Activated naive CD8-positive, alpha-beta T cell treated with anti-CD3 and anti-CD28 coated beads, Interleukin-2, amount 50 U/mL, for 24 hours (primary cell): Measurements from ENCODE around the gene SMIM35.

Source experiments
- ATAC-seq: fragments of 150-1000 bp; cut with Tn5 transposase; one replicate; pipeline ENCODE4 v1.10.0; 2021
- DNase-seq: peaks from one replicate; pipeline ENCODE4 v3.0.0; 2021
- H3K27ac Mint-ChIP-seq: one replicate; pipeline ENCODE4 v1.8.0; 2021; ENCODE audit warnings: mild to moderate bottlenecking, mixed read lengths
- H3K27me3 Mint-ChIP-seq: one replicate; pipeline ENCODE4 v1.8.0; 2021; ENCODE audit warnings: mixed read lengths
- H3K36me3 Mint-ChIP-seq: one replicate; pipeline ENCODE4 v1.8.0; 2021; ENCODE audit warnings: low read depth, mixed read lengths
- H3K4me1 Mint-ChIP-seq: one replicate; pipeline ENCODE4 v1.8.0; 2021; ENCODE audit warnings: mixed read lengths
- H3K4me3 Mint-ChIP-seq: one replicate; pipeline ENCODE4 v1.8.0; 2021; ENCODE audit warnings: mild to moderate bottlenecking, moderate library complexity, mixed read lengths
- H3K9me3 Mint-ChIP-seq: one replicate; pipeline ENCODE4 v1.8.0; 2021; ENCODE audit warnings: mixed read lengths

Gene SMIM35

DNA sequence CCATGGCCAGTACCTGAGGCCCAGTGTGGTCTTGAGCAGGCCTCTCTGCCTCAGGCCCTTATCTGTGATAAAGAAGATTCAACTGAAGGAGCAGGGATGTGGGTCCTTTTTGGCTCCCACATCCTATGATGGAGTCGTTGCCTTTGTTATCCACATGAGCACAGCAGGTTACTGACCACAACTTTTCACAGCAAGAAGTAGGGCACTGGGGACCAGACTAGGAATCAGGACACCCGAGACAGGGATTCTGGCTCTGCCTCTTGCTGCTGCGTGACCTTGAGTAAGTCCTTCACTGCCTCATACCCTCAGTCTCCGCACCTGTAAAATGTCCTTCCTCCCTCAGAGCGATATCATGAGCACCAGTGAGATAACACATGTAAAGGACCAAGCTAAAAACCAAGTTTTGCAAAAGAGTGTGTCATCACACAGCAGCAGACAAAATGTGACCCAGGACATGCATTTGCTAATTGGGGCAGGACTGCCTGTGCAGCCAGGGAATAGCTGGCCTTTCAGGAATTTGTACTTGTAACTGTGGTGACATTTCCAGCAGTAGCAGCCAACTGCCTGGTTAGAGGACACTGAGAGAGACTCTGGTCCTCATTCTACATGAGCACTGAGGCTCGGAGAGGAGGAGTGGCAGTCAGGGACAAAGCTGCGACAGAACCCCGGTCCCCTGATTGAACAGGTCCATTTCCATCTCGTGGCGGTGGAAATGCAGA, 13.2 kb upstream of the SMIM35 start:
- H3K36me3 Mint-ChIP-seq: no peaks in the 10 kb centered on the region
- ATAC-seq (no peak), DNase-seq (no peak)
- H3K27ac Mint-ChIP-seq: no peak overlapping the region
- no peaks in the 10 kb centered on the region for H3K9me3 Mint-ChIP-seq
- peaks cover 2% of the 10 kb centered on the region for H3K27me3 Mint-ChIP-seq
- H3K4me1 Mint-ChIP-seq: peaks cover 2% of the 10 kb centered on the region
- no peak overlapping the region for H3K4me3 Mint-ChIP-seq

GRCh38 chr11:118098996-118099837, 12.5 kb upstream of the SMIM35 start:
- H3K9me3 Mint-ChIP-seq: no peaks in the 10 kb centered on the region
- H3K36me3 Mint-ChIP-seq: no peaks in the 10 kb centered on the region
- H3K27me3 Mint-ChIP-seq: peaks cover 2% of the 10 kb centered on the region
- ATAC-seq (no peak), DNase-seq (no peak)
- peaks cover 2% of the 10 kb centered on the region for H3K4me1 Mint-ChIP-seq
- H3K27ac Mint-ChIP-seq: no peak overlapping the region
- no peak overlapping the region for H3K4me3 Mint-ChIP-seq

DNA sequence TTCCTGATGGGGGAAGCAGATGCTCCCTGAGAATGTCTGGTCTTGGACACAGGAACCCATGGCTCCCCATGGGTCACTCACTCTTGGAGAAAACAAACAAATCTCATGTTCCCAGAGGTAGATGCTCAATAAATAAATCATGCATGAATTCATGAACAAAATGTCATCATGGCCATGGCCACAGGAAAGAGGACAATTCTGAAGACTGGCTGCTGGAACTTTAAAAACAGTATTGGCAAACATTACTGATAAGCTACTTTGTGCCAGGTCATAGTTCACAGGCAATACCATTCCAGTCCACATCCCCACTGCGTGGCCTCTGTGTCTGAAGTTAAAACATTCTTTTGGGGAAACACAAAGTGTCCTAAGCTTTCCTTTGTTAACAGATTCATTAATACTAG, 9.2 kb upstream of the SMIM35 start:
- H3K4me3 Mint-ChIP-seq: no peak overlapping the region
- H3K27me3 Mint-ChIP-seq: peaks cover 4% of the 10 kb centered on the region
- no peak overlapping the region for H3K27ac Mint-ChIP-seq
- no peaks in the 10 kb centered on the region for H3K36me3 Mint-ChIP-seq
- H3K4me1 Mint-ChIP-seq: peaks cover 2% of the 10 kb centered on the region
- no peaks in the 10 kb centered on the region for H3K9me3 Mint-ChIP-seq
- no peak for DNase-seq
- ATAC-seq: no peak

GRCh38 chr11:118095493-118095892, 8.7 kb upstream of the SMIM35 start:
- ATAC-seq: no peak
- H3K9me3 Mint-ChIP-seq: no peaks in the 10 kb centered on the region
- peaks cover 4% of the 10 kb centered on the region for H3K27me3 Mint-ChIP-seq
- peaks cover 2% of the 10 kb centered on the region for H3K4me1 Mint-ChIP-seq
- no peak overlapping the region for H3K27ac Mint-ChIP-seq
- DNase-seq: no peak
- H3K36me3 Mint-ChIP-seq: no peaks in the 10 kb centered on the region
- H3K4me3 Mint-ChIP-seq: no peak overlapping the region

- Mint-ChIP-seq H3K4me3 (no peak overlapping the region), H3K4me1 (no peaks in the 10 kb centered on the region), H3K27ac (no peak overlapping the region), H3K27me3 (peaks cover 4% of the 10 kb centered on the region), H3K36me3 (peaks cover 4% of the 10 kb centered on the region), H3K9me3 (peaks cover 5% of the 10 kb centered on the region)
- DNase-seq: no peak
- ATAC-seq: no peak
Observed at GRCh38 chr11:118092907-118093571, 6.3 kb upstream of the SMIM35 start.

DNA sequence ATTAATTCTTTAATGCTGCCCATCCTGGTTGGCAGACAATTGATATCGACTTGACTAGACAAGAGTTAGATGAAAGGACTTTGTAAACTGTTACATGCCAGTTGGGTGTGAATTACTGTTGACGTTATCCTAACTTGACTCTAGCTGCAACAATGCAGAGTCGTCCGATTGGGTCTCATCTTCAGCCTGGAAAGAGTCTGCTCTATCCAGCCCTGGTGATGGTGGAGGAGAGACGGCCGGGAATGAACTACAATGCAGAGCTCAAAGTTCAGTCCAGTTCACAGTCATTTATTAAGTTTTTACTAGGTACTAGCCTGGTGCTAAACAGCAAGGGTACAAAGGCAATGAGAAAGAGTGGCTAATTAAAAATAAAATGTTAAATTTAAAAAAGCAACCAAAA, 4.9 kb upstream of the SMIM35 start:
- no peak for ATAC-seq
- Mint-ChIP-seq H3K4me3 (no peak overlapping the region), H3K27ac (no peak overlapping the region), H3K36me3 (peaks cover 11% of the 10 kb centered on the region), H3K4me1 (no peaks in the 10 kb centered on the region), H3K27me3 (peaks cover 2% of the 10 kb centered on the region), H3K9me3 (peaks cover 13% of the 10 kb centered on the region)
- DNase-seq: no peak

- Mint-ChIP-seq H3K4me1 (no peaks in the 10 kb centered on the region), H3K36me3 (peaks cover 11% of the 10 kb centered on the region), H3K9me3 (peaks cover 17% of the 10 kb centered on the region), H3K27ac (no peak overlapping the region), H3K27me3 (peaks cover 2% of the 10 kb centered on the region), H3K4me3 (no peak overlapping the region)
- DNase-seq (no peak), ATAC-seq (no peak)
Observed at GRCh38 chr11:118090545-118091162, 3.9 kb upstream of the SMIM35 start.

GRCh38 chr11:118088531-118088930, 1.8 kb upstream of the SMIM35 start:
- Mint-ChIP-seq H3K36me3 (peaks cover 11% of the 10 kb centered on the region), H3K27me3 (peaks cover 2% of the 10 kb centered on the region), H3K4me1 (no peaks in the 10 kb centered on the region), H3K9me3 (peaks cover 17% of the 10 kb centered on the region), H3K4me3 (no peak overlapping the region), H3K27ac (no peak overlapping the region)
- no peak for ATAC-seq
- DNase-seq: no peak

DNA sequence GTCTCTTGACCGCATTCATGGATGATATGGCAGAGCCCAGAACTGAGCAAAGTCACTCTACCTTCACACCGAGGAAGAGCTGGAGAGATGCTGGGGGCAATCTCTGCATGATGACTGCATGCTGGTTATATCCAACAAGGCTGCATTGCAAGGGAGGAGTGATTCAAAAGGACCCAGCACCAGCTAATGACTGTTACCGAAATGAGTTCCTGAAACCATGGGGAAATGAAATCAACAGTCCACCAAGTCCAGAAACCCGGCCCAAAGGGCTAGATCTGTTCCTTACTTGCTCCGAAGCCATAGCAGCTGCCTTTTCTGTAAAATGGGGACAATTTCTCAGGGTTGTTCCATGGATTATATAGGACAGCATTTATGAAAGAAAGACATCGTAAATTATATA, 1.2 kb upstream of the SMIM35 start:
- Mint-ChIP-seq H3K4me3 (no peak overlapping the region), H3K9me3 (peaks cover 17% of the 10 kb centered on the region), H3K27ac (no peak overlapping the region), H3K4me1 (no peaks in the 10 kb centered on the region), H3K36me3 (peaks cover 11% of the 10 kb centered on the region), H3K27me3 (peaks cover 2% of the 10 kb centered on the region)
- DNase-seq (no peak), ATAC-seq (no peak)

- ATAC-seq: no peak
- Mint-ChIP-seq H3K4me1 (no peaks in the 10 kb centered on the region), H3K27ac (no peak overlapping the region), H3K9me3 (peaks cover 17% of the 10 kb centered on the region), H3K27me3 (no peaks in the 10 kb centered on the region), H3K4me3 (no peak overlapping the region), H3K36me3 (peaks cover 11% of the 10 kb centered on the region)
- DNase-seq: no peak
Observed at GRCh38 chr11:118084656-118085055, 2.1 kb downstream of the SMIM35 start.

GRCh38 chr11:118084247-118084646, 2.5 kb downstream of the SMIM35 start:
- H3K4me3 Mint-ChIP-seq: no peak overlapping the region
- H3K4me1 Mint-ChIP-seq: no peaks in the 10 kb centered on the region
- peaks cover 11% of the 10 kb centered on the region for H3K36me3 Mint-ChIP-seq
- ATAC-seq: no peak
- no peak for DNase-seq
- no peak overlapping the region for H3K27ac Mint-ChIP-seq
- H3K27me3 Mint-ChIP-seq: no peaks in the 10 kb centered on the region
- H3K9me3 Mint-ChIP-seq: peaks cover 17% of the 10 kb centered on the region

DNA sequence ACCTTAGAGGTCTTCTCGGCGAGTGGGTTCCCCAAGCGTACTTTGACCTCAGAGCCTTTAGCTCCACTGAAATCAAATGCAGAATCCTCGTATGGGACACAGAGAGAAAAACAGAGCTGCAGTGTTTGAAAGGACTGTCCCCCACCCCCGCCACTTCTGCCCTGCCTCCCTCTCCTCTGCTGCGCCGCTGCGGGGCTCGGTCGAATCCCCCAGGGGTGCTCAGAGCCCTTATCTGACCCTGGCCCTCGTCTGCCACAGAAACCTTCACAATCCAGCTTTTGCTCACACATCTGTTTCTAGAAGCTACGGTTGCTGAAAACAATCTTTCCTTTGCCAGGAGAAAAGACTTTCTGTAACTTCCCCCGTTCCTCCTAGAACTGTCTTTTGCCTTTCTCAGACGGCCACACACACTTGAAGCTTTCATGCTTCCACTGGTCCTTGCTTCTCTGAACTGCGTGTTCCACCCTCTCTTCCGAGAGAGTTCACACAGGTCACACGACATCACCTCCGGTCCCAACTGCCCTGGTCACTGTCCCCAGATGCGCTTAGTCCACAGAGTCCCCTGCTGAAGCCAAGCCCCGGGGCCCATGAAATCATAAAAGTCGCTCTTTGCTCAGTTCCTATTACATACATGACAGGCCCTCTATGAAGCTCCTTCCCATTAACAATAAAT, 3.7 kb downstream of the SMIM35 start:
- Mint-ChIP-seq H3K36me3 (peaks cover 7% of the 10 kb centered on the region), H3K4me1 (no peaks in the 10 kb centered on the region), H3K4me3 (no peak overlapping the region), H3K27me3 (no peaks in the 10 kb centered on the region), H3K9me3 (peaks cover 11% of the 10 kb centered on the region), H3K27ac (no peak overlapping the region)
- DNase-seq: no peak
- ATAC-seq: no peak

GRCh38 chr11:118081241-118081958, 5.4 kb downstream of the SMIM35 start:
- H3K4me1 Mint-ChIP-seq: no peaks in the 10 kb centered on the region
- H3K27ac Mint-ChIP-seq: no peak overlapping the region
- ATAC-seq: no peak
- H3K27me3 Mint-ChIP-seq: peaks cover 3% of the 10 kb centered on the region
- H3K36me3 Mint-ChIP-seq: no peaks in the 10 kb centered on the region
- no peak overlapping the region for H3K4me3 Mint-ChIP-seq
- DNase-seq: no peak
- peaks cover 2% of the 10 kb centered on the region for H3K9me3 Mint-ChIP-seq

DNA sequence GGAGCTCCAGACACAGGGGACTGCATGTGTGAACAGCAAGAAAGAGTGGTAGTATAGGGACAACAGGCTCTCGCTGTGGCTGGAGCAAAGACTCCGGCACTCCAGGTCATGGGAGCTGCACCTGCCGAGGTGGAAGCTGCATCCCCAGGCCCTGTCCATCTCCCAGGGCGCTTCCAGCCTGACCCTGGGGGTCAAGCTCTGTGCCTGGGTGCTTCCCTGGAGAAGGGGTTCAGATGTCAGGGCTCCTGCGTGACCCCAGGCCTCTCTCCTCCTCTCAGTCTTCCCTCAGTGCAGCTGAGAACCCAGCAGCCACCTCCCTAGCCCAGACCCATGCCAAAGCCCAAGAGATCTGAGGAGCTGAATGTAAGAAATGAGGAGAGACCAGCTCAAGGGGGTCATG, 6.5 kb downstream of the SMIM35 start:
- no peak overlapping the region for H3K4me3 Mint-ChIP-seq
- no peak overlapping the region for H3K27ac Mint-ChIP-seq
- H3K9me3 Mint-ChIP-seq: no peaks in the 10 kb centered on the region
- H3K36me3 Mint-ChIP-seq: no peaks in the 10 kb centered on the region
- DNase-seq (no peak), ATAC-seq (no peak)
- peaks cover 5% of the 10 kb centered on the region for H3K27me3 Mint-ChIP-seq
- H3K4me1 Mint-ChIP-seq: no peaks in the 10 kb centered on the region
